NCI-H1048 (cell line): ENCODE results near the gene MXD1.
"Not testable (repeated sequence)": the region's sequence is repeated elsewhere in the genome, so short reads cannot be mapped to it uniquely, and the experiment has no call there.

ENCODE experiments used
- DNase-seq: peaks from one replicate; lab custom pipeline; 2025; lab: John Stamatoyannopoulos, UW

MXD1 gene

GRCh38 chr2:69914950-69915945 is at the start of gene MXD1:
MXD1 (plus strand) TSS chr2:69915109; CDS start chr2:69915331, 222 bp downstream.
- DNase-seq = no peak

GRCh38 chr2:69888451-69888850 is 26.5 kb upstream of the MXD1 start:
- DNase-seq = no peak

GRCh38 chr2:69889302-69889701 is 25.6 kb upstream of the MXD1 start:
- no peak for DNase-seq

GRCh38 chr2:69890881-69891280 is 24.0 kb upstream of the MXD1 start:
- DNase-seq = no peak

- DNase-seq = not testable (repeated sequence)
These were observed 22.0 kb upstream of the MXD1 start for GRCh38 chr2:69892838-69893424.

GRCh38 chr2:69893684-69894551 is 21.0 kb upstream of the MXD1 start, which contains the start of gene SNRNP27:
SNRNP27 (plus strand) TSS chr2:69893956; CDS start chr2:69893985, 29 bp downstream.
- DNase-seq = peak; percentile 57

- not testable (repeated sequence) for DNase-seq
These were observed 20.2 kb upstream of the MXD1 start for GRCh38 chr2:69894737-69895136.

GRCh38 chr2:69902213-69902922 is 12.5 kb upstream of the MXD1 start:
- no peak for DNase-seq

- DNase-seq = no peak
These were observed 7.7 kb upstream of the MXD1 start for GRCh38 chr2:69907216-69907615.

GRCh38 chr2:69911985-69912563 is 2.8 kb upstream of the MXD1 start:
- peak; percentile 6 for DNase-seq

GRCh38 chr2:69914164-69914949 is 552 bp upstream of the MXD1 start:
- DNase-seq = peak; percentile 99

- DNase-seq = no peak
These were observed 1.2 kb downstream of the MXD1 start for GRCh38 chr2:69916106-69916505.

- no peak for DNase-seq
These were observed 2.9 kb downstream of the MXD1 start for GRCh38 chr2:69917852-69918251.

GRCh38 chr2:69918401-69918800 is 3.5 kb downstream of the MXD1 start:
- DNase-seq = no peak

- no peak for DNase-seq
These were observed 8.2 kb downstream of the MXD1 start for GRCh38 chr2:69923116-69923515.

GRCh38 chr2:69926849-69927515 is 12.1 kb downstream of the MXD1 start:
- DNase-seq = no peak

- DNase-seq = no peak
These were observed 17.1 kb downstream of the MXD1 start for GRCh38 chr2:69931832-69932595.

- DNase-seq = no peak
These were observed 17.6 kb downstream of the MXD1 start for GRCh38 chr2:69932596-69932922.

- no peak for DNase-seq
These were observed 18.4 kb downstream of the MXD1 start for GRCh38 chr2:69933254-69933828.
